GM04504 (cell line): ENCODE results near the gene FHOD1.
A peak's percentile ranks its signal among the peaks of the same experiment; 100 is the strongest.

Experiments
- DNase-seq: peaks from one replicate; pipeline ENCODE4 v3.0.0-alpha.2; 2012; ENCODE audit warnings: low read depth

The FHOD1 gene

DNA sequence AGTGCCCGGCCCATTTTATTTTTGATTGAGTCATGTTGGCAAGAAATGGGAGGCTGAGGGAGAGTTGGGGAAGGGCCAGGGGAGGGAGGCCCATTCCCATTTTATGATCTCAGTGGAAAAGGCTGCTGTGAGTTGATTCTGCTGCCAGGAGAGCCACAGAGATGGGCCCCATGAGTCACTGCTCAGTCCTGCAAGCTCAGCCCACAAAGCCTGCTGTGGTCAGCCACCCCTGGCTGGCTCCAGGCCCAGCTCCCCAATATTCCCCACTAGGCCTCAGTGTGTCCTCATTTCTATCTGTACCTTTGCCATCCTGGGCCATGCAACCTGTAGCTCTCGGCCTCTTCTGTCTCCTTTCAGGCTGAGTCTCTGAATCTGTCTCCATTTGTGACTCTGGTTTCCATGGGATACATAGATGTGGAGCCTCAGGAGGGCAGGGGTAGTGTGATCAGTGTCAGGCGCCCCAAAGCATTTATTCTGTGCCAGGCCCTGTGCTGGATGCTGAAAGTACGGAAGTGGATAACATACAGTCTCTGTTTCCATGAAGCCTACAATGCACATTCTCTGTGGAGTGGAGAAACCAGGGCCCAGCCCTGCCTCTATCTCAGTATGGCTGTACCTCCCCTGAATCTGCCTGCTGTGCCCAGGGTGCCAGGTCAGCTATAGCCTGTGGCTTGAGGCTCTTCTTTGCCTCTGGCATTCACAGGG lies 30.2 kb upstream of the FHOD1 start:
- peak; percentile 98 for DNase-seq

GRCh38 chr16:67275321-67275720 lies 28.0 kb upstream of the FHOD1 start:
- no peak for DNase-seq

- DNase-seq = no peak
These were observed 24.2 kb upstream of the FHOD1 start for GRCh38 chr16:67271446-67271845.

- DNase-seq = no peak
These were observed 23.7 kb upstream of the FHOD1 start for GRCh38 chr16:67270931-67271338.

DNA sequence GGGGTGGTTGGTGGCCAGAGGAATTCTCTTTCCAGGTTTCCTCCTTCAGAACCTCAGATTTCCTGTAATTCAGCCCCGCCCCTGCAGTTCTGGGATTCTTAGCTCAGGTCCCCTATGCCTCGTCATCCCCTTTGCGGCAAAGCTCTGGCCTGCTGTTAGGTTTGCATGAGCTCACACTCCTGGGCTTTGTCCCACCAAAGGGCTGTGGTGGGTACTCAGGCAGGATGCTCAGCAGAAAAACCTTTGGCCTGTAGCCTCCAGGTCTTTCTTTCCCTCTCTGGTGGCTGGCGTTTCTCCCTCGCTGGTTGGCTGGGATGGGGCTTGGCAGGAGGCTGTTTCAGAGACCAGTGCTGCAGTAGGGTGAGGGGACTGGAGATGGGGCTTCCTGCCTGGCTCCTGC lies 22.5 kb upstream of the FHOD1 start:
- DNase-seq = no peak

GRCh38 chr16:67268136-67268579 lies 20.9 kb upstream of the FHOD1 start:
- DNase-seq = peak; percentile 86

DNA sequence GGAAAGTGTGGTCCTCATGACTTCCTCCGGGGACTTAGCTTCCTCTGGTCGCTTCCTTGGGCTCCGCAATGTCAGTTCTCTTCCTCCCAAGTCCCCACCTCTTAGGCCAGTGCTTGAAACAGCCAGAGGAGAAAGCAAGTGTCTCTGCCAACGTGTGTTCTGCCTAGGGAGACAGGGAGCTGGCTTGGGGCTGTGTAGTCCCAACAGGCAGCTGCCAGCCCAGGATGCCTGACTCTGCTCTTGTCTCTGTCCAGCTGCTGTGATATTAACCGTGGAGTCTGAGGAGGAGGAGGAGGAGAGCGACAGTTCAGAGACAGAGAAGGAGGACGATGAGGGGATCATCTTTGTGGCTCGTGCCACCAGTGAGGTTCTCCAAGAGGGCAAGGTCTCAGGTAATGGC lies 18.6 kb upstream of the FHOD1 start:
- DNase-seq = no peak

DNA sequence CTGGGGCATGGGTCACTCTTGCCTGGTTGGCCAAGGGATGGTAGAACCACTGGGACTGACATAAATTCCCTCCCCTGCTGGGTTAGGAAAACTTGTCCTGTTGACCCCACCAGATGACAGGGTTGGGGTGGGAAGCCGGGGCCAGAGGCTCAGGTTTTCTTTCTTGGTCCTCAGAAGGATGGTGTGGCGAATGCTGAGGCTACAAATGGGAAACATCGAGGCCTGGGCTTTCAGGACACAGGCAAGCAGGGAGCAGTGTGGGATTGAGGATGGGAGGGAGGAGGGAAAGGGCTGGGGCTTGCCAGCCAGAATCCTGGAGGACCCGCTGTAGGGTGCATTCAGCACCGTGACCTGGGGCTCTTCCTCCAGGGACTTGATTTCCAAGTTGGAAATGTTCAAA lies 17.6 kb upstream of the FHOD1 start:
- no peak for DNase-seq

DNA sequence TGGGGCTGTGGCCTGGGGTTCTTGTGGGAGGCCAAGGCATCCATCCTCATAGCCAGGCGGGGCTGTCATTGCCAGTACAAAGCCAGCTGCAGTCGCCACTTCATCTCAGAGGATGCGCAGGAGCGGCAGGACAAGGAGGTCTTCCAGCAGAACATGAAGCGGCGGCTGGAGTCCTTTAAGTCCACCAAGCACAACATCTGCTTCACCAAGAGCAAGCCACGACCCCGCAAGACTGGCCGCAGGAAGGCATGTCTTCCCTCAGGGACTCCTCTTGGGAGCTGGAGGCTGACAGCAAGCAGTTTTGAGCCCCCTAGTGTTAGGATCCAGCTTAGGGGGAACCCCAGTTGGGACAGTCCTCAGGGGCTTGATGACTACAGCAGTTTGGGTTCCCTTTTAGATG lies 17.0 kb upstream of the FHOD1 start:
- no peak for DNase-seq

DNA sequence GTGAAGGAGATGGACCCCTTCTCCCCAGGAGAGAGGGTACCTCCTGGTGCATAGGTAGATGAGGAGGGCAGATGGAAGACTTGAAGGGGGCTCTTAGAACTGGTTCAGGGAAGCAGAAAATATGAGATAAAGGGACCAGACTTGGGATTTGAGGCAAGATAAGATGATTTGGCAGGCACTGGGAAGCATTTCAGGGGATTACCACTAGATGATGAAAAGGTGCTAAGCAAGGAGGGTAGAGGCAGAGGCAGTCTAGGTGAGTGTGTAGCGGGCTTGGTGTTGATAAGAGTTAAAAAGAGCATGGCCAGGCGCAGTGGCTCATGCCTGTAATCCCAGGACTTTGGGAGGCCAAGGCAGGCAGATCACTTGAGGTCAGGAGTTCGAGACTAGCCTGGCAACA lies 15.9 kb upstream of the FHOD1 start:
- DNase-seq = no peak

DNA sequence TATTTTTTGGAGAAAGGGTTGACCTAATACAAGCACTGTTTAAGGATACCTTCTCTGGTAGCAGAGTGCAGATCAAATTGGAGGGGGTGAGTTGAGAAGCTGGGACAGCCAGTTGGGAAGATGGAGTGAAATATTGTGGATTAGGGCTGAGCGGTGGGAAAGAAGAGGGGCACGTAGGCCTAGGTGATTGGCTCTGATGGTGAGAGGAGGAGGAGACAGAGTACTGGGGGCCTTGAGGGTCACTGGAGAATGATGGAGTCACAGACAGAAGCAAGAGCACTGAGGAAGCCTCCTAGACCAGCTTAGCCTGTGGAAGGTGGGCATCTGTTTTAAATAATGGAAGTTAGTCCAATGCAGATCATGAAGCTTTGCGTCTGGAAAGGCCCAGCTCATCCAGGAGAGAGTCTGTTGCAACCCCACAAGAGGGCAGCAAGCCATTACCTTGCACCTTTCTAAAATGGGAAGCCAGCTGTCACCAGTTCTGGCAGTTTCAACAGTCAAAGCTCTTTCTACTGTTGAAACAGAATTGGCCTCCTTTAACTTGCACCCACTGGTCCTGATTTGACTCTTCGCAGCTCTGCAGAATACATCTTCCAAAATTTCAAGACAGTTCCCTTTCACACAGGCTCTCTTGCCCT lies 13.3 kb upstream of the FHOD1 start:
- DNase-seq = no peak

- DNase-seq = no peak
These were observed 12.4 kb upstream of the FHOD1 start for GRCh38 chr16:67259705-67260104.

- DNase-seq = no peak
These were observed 11.0 kb upstream of the FHOD1 start for GRCh38 chr16:67258161-67258835.

DNA sequence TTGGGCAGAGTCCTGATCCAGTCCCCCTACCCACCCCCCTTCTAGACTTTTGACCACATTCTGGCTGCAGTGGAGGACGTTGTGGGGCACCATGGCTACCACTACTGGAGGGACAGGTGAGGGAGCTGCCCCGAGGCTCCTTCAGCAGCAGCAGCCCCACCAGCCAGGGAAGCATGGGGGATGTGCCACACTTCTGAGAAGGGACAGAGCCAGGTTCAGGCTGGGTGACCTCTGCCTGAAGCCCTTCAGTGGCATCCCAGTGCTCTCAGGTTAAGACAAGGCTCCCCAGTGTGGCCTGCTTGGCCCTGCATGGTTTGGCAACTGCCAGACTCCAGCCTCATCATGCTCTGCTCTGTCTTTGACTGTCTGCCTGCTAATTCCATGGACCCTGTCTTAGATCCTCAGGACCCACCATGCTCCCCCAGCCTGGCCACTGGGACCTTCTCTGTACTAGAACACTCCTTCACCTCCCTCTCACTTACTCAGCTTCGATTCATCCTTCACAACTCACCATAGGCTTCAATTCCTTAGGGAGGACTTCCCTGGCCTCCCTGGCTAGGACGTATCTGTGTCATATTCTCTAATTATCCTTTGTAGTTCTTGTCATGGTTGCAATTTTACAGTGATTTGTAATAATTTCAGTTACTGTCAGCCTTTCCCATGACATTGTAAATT lies 10.3 kb upstream of the FHOD1 start:
- no peak for DNase-seq

- DNase-seq = no peak
These were observed 9.5 kb upstream of the FHOD1 start for GRCh38 chr16:67256701-67257230.

- no peak for DNase-seq
These were observed 8.4 kb upstream of the FHOD1 start for GRCh38 chr16:67255553-67256221.

DNA sequence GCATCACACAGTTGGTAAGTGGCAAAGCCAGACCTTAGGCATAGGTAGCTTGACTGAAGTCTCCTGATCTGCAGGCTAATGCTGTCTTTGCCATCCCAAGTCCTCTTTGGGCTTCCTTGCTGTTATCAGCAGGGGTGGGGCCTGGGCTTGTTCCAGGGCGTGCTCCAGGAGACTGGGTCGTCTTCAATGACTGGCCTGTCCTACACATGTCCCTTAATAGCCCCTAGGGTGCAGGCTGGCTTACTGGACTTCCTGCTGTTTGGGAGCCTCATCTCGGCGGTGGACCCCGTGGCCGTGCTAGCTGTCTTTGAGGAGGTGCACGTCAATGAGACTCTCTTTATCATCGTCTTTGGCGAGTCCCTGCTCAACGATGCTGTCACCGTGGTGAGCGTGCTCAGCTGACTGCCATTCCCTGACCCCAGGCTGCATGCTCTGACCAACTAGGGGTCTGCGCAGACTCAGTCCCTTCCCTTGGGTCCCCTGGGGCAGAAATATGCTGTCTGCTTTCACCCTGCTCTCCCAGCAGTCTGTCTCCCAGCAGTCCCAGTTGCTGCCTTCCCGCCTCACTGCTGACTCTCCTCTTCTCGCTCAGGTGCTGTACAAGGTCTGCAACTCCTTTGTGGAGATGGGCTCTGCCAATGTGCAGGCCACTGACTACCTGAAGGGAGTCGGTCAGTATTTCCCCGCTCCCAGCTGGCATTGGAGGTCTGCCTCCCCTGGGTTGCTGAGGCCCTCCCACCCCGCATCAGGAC lies 7.7 kb upstream of the FHOD1 start:
- DNase-seq = no peak

GRCh38 chr16:67252609-67253497 lies 5.6 kb upstream of the FHOD1 start:
- no peak for DNase-seq

- no peak for DNase-seq
These were observed 2.7 kb upstream of the FHOD1 start for GRCh38 chr16:67250045-67250327.
